GM06990 (cell line): ENCODE measurements around the gene CREBL2.

Source experiments
- DNase-seq: peaks from one replicate; pipeline ENCODE4 v3.0.0-alpha.2; 2011; ENCODE audit not compliant: insufficient read length; ENCODE audit errors: extremely low read depth
- H3K27me3 ChIP-seq: replicated peaks from 2 replicates; pipeline ENCODE4 v1.6.0; 2011; ENCODE audit warnings: low read length; ENCODE audit not compliant: control insufficient read depth, insufficient read depth
- H3K36me3 ChIP-seq: 2 replicates; pipeline ENCODE4 v1.5.1; 2011; ENCODE audit warnings: low read length; ENCODE audit not compliant: control insufficient read depth, insufficient read depth
- H3K4me3 ChIP-seq: replicated peaks from 2 replicates; pipeline ENCODE4 v1.5.1; 2011; ENCODE audit warnings: low read depth, mild to moderate bottlenecking, control low read depth, low read length
- CTCF ChIP-seq: IDR thresholded peaks from 2 replicates; pipeline ENCODE4 v1.5.1; 2011; ENCODE audit warnings: low read length, control low read depth, mild to moderate bottlenecking, inconsistent platforms; ENCODE audit not compliant: insufficient read depth, poor library complexity, severe bottlenecking

Gene CREBL2

GRCh38 chr12:12661086-12661856, 49.6 kb downstream of the CREBL2 start:
- no peaks in the 10 kb centered on the region for H3K27me3 ChIP-seq
- no peaks in the 10 kb centered on the region; the same call in 1 of the 2 replicates for H3K36me3 ChIP-seq
- TF ChIP-seq CTCF = no peak
- no peak for DNase-seq
- no peak overlapping the region for H3K4me3 ChIP-seq

GRCh38 chr12:12663644-12664294, 52.1 kb downstream of the CREBL2 start:
- Histone ChIP-seq H3K27me3 (no peaks in the 10 kb centered on the region), H3K36me3 (no peaks in the 10 kb centered on the region; the same call in 1 of the 2 replicates), H3K4me3 (no peak overlapping the region)
- no peak for TF ChIP-seq CTCF
- DNase-seq = peak; percentile 57

- H3K27me3 ChIP-seq = no peaks in the 10 kb centered on the region
- no peak for DNase-seq
- no peak for TF ChIP-seq CTCF
- no peaks in the 10 kb centered on the region; the same call in 1 of the 2 replicates for H3K36me3 ChIP-seq
- no peak overlapping the region for H3K4me3 ChIP-seq
Measured at GRCh38 chr12:12665194-12665593, 53.5 kb downstream of the CREBL2 start.

GRCh38 chr12:12668005-12668404, 56.3 kb downstream of the CREBL2 start:
- no peaks in the 10 kb centered on the region for H3K27me3 ChIP-seq
- no peaks in the 10 kb centered on the region for H3K36me3 ChIP-seq
- no peak for DNase-seq
- no peak overlapping the region for H3K4me3 ChIP-seq
- TF ChIP-seq CTCF = no peak

GRCh38 chr12:12669020-12669419, 57.3 kb downstream of the CREBL2 start:
- no peaks in the 10 kb centered on the region for H3K36me3 ChIP-seq
- no peak for DNase-seq
- no peaks in the 10 kb centered on the region for H3K27me3 ChIP-seq
- no peak for TF ChIP-seq CTCF
- H3K4me3 ChIP-seq = no peak overlapping the region
